Hypothalamus (tissue), 51 donors: ENCODE results near the gene CACNA1C.

ENCODE experiments used
- DNase-seq, 51 donors: peaks; one replicate each; lab custom pipeline; 2025; lab: John Stamatoyannopoulos, UW

Gene CACNA1C

DNA sequence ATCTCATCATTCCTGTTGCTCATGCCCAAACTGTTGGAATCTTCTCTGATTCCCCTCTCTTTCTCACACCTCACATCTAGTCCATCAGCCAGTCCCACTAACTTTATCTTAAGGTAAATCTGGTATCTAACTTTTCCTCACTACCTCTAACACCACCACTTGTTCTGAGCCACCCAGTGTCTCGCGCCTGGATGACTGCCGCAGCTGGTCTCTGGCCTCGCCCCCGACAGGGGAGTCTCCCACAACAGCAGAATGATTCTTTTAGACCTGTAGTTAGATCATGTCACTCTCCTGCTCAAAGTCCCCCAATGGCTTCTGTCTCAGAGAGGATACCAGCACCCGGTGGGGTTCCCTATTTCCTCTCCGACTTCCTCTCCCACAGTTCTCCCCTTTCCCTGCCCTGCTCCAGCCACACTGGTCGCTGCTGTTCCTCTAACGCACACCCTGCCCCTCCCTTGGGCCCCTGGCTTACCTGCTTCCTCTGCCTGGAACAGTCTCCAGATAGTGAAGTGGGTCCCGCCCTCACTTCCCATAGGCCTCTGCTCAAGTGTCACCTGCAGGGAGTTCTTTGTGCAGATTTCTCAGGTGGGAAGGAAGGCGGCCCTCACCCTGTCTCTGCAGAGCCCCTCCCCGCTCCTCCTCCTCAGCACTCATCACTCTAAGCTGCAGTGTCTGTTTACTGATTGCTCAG lies 403.5 kb downstream of the CACNA1C start:
- no peak for DNase-seq

DNA sequence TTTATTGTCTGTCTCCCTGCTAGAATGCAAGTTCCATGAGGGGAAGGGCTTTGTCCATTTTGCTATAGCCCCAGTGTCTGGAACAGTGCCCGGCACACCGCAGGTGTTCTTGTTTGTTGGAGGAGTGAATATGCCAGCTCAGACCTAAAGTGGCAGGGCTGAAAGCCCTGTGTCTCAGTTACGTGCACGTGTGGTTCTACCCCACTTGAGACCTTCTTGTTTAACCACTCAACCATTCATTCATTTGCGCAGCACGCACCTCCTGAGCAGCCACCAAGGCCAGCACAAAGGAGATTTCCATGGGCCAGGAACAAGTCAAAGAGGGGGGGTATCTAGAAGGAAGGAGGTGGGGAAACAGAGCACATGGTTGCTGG lies 404.0 kb downstream of the CACNA1C start:
- no peak for DNase-seq

DNA sequence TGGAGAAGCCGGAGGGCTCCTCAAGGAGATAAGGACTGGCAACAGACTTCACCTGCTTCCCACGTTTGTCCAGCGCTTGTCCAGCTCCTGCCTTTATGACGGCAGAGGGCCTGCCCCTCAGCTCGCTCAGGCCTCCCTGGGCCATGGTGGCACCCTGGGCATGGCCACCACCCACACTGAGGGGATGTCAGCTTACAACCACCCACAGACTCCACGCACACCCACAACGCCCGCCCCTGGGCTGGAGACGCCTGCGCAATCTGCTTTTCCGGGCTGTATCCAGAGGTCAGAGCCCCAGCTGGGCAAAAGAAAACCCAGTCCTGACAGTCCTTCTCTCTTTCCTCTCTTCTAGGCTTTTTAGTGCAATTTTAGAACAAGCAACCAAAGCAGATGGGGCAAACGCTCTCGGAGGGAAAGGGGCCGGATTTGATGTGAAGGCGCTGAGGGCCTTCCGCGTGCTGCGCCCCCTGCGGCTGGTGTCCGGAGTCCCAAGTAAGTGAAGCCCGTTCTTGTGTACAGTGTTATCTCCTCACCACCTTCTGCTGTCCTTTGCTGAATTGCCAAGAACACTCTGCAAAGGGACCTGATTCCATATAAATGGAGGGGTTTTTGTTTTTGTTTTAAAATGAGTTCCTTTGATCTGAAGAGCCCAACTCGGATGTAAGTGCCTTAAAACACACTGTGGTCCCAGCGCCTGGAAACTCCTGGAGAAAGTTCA lies 404.6 kb downstream of the CACNA1C start:
- DNase-seq: no peak

DNA sequence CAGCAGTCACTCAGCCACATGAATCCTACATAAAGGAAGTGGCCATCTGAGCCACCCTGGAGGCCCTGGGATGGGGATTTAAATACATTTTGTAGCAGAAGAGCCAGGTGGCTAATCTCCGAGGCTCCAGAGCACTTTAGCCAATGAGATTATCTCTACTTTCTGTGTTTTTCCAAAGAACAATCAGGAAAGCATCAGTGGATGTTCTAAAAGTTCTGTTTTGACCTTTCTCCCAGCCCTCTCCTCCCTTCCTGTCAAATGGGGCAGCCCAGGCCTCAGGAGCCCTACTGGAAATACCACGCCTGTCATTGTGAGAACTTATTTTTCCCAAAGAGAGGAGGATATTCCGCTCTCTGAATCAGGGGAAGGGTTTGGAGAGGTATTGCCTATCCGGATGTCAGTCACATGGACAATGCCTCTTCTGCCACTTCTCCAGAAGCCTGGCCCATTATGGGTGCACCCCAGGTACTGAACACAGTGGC lies 405.2 kb downstream of the CACNA1C start:
- DNase-seq: no peak

DNA sequence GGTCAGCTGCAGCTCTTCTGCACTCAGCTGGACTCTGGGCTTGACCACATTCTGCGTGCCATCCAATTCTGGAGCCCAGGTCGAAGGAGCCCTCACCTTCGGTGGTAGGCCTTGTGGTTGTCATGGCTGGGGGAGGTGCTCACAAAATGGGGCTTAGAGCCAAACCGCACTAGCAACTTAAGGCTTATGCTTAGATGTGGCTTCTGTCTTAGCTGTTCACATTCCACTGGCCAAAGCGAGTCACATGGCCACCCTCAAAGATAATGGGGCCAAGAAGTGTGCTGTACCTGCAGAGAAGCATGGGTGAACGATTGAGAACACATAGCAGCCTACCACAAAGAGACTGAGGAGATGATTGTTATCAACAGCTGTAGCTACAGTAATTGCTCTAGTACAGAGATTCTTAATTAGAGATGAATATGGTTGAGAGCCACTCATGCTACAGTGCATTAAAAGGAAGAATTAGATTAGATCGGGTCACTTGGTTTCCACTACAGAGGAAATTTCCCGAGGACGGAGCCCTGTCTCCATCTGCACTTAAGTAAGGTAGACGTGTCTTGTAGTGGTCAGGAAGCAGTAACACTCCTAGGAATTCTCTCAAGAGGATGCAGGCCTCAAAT lies 407.4 kb downstream of the CACNA1C start:
- no peak for DNase-seq

DNA sequence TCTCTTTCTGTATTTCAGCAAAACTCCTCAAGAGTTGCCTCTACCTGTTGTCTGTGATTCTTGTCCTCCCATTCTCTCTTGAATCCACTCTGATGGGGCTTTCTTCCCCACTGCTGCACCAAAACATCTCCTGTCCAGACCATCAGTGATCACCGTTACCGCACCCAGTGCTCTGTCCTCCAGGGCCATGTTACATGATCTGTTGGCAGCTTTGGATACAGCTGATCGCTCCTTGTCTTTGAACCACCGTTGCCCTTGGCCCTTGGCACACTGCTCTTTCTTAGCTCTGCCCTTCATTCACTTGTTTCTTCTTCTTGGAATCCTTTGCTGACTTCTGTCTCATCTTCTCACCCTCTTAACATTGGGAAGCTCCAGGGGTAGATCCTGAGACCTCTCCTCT lies 408.3 kb downstream of the CACNA1C start:
- DNase-seq: no peak

DNA sequence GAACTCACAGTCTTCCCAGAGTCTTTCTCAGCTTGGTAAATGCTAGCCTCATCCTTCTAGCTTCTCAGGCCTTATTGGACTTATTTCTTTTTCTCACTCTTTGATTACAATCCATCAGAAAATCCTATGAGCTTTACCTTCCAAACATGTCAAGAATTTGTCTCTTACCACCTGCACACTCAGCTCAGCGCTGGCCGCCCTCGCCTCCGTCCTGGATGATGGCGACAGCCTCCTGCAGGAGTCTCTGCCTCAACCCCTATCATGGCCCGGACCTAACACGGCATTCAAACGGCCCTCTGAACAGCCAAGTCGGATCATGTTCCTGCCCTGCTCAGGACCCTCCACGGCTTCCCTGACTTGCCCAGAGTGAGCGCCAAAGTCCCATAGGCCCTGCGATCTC lies 408.9 kb downstream of the CACNA1C start:
- DNase-seq: no peak

DNA sequence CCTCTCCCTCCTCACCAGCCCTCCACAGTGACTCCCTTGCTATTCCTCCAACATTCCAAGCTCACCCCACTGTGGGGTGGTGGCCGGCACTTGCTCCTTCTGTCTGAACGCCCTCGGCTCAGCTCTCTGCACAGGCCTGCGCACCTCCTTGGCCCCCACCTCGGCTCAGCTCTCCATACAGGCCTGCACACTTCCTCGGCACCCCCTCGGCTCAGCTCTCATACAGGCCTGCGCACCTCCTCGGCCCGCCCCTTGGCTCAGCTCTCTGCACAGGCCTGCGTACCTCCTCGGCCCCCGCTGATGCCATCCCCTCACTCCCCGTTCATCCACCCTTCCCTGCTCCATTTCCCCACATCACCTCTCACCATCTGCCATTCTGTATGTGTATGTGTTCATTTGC lies 409.3 kb downstream of the CACNA1C start:
- no peak for DNase-seq

DNA sequence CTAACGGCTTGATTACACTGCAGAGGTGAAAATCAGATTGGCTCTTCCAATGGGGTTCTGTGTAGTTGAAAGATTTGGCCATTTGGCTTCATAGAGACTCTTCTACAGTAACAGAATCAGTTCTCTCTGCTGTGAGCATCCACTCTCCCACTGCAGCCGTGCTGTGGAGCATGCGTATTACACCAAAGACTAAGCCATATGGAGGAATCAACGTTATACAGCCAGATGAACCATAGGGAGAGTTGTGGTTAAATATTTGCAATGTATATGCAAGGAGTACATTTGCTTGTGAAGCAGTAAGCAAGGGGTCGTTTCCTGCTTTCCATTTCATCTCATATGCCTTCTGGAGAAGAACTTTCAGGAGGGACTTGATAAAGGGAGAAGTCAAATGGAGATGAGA lies 410.9 kb downstream of the CACNA1C start:
- no peak for DNase-seq

DNA sequence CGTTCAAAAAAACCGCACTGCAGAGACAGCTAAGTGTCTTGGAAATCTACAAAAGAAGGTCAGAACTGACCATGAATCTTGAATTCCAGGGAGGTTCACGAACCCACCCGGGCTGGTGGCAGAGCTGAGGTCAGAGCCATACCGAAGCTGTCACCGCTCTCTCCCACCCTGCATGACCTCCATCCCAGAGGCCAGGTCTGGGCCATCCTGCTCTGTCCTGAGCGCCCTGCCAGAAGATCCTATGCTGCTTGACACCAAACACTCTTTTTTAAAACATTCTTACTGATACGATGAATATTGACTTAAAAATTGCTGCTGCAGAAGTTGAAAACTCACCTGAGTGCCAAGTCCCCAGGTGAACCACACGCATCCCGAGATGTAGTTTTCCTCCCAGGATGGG lies 412.9 kb downstream of the CACNA1C start:
- no peak for DNase-seq

DNA sequence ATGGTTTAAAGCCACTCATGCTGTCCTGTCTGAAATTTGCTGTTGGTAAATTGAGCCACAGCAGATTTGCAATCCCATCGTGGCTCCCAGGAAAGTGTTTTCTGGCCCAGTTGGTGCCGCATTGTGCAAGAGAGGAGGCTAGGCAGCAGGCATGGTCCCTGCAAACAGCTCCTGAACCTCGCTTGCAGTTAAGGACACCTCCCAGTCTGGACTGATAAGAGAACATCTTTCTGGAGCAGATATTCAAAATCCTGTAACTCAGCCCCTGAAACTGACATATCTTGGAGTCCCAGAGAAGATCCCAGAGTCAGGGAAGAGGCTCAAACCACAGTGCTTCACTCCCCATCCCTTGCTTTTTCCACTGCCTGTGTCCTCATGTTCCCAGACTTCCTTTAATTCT lies 413.4 kb downstream of the CACNA1C start:
- DNase-seq: no peak

DNA sequence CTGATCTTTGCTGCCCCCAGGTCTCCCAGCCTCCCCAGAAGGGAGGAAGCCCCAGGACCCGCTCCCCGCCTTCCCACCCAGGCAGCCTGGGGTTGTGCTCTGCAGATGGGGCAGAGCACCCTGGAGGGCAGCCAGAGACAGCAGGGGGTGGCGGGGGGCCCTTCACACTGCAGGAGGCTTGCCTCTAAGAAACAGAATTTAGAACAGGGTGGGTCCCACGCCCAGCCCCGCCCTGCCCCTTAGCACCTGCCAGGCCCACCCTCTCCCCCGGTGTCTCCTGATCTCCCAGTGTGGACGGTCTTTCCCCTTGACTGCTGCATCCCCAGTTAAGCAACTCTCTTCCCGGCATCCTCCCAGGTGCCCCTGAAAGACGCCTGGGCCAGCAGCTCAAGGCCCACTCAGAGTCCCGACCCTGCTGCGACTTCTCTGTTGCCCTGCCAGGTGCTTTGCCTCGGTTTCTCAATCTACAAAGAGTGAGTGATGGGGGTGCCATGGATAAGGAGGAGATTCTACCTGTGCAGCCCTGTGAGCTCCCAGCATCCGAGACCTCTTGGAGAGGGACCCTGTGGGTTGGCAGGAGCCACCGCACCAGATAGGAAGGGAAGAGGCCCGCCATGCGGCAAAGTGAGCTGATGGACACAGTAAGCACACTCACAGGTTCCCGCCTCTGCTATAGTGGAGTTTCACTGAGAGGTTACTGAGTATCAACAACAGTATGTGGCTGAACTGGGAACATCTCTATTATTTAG lies 414.8 kb downstream of the CACNA1C start:
- no peak for DNase-seq

DNA sequence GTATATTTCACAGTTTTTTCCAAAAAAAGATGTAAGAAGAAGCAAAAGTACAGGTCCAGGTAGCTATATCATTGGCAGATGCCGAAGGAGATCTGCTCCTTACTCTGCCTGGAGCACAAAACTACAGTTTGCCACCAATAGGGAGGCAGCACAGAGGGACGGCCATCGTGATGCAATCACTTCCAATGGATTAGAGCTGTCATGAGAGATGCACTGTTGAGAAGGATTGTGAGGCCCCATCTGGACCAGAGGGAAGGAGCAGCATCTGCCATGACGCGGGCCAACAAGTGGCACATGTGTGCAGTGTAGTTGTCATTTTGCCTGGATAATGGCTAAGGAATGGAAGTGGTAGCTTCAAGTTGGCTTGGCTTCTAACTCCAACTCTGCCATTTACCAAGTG lies 423.2 kb downstream of the CACNA1C start:
- no peak for DNase-seq

DNA sequence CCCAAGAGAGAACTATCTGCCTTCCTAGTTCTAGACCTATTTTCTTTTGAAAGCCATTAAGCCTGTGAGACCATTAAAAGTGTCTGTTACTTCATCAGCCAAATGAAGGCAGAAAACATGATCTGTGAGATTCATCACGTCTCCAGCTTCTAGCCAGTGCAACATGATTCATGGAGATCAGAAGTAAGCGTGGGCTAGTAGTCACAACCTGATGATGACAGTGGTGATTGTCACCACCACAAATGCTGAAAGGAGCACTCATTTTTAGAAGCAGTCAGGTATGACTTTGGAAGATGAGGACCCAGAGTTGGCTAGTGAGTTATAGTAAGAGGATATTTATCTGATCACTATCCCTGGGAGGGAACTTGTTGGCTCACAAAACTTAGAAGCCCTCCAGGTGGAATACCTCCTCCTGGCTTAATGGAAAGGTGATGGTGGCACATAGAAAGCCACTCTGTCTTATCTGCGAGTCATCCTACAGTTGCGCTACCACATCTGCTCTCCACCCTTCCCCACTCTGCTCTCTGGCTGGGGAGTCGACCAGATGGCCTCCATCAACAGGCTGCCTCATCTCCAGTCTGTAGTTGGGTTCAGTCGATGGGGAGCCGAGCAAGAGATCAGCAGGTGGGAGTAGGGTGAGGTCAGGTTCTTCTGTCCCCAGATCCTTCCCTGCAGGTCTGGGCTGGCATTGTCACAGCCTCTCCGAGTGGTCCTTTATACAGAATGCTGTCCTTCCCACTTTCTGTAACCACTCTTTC lies 424.4 kb downstream of the CACNA1C start:
- peak in 1 of 51 donors; percentile 15 for DNase-seq

DNA sequence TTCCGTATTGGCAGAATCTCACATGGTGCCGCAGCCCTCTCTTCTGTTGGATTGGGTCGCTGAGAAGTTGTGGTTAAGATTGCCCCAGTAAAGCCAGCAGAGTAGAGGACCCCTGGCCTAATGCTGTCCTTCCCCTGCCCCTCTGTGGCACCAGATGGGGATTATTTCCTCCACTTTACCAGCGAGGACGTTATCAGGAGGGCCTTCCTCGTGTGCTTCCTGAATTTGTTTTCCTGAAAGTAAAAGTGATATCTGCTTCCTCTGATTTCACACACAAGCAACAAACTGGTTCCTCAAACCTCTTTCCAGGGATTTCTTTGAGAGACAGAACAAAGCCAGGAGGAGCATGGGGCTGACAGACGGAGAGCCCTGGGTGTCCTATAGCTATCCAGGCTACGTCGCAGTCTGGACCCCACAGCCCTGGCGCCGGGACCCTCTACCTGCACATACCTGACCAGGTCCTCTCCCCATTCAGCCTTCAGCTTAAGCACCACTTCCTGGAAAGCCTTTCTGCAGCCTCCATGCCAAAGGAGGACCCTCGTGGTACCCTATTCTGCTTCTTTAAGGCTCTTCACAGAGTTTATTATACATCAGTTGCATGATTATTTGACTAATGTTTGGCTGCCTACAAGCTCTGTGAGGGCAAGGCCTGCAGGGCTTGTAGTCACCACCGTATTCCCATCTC lies 427.2 kb downstream of the CACNA1C start:
- no peak for DNase-seq

DNA sequence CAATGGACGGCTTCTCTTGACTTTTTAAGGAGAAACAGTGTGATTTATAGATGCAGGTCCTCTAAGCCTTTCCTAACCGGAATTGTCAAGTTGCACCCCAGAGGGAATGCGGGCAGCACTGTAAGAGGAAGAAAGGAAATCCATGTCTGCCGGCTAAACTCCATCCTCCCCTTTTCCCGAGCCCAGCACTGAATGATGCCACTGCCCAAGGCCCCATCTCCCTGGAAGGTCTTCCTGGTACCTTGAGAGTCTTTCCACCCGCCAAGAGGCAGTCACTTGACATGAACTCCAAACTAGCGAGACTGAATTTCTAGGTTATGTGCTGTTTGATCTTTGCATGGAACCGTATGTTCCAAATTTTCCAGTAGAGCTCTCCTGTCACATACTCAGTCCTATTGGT lies 428.6 kb downstream of the CACNA1C start:
- no peak for DNase-seq

DNA sequence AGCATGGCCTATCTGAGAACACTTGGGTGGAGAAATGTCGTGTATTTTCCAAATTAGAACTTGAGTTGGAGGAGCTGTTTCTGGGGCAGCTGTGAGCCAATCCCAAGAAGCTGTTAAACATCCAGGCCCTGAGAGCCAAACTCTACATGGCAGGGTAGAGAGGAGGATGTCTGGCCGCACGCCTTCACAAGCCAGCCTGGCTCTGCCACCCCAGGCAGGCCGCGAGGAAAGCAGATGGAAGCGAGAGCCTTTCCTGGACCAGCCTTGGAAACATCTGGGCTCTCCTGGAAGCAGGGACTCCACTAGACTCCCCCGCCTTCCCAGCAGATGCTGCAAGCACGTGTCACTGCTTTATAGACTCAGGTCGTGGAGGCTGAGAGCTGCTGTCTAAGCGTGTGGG lies 429.2 kb downstream of the CACNA1C start:
- DNase-seq: peak in 1 of 51 donors; percentile 50

DNA sequence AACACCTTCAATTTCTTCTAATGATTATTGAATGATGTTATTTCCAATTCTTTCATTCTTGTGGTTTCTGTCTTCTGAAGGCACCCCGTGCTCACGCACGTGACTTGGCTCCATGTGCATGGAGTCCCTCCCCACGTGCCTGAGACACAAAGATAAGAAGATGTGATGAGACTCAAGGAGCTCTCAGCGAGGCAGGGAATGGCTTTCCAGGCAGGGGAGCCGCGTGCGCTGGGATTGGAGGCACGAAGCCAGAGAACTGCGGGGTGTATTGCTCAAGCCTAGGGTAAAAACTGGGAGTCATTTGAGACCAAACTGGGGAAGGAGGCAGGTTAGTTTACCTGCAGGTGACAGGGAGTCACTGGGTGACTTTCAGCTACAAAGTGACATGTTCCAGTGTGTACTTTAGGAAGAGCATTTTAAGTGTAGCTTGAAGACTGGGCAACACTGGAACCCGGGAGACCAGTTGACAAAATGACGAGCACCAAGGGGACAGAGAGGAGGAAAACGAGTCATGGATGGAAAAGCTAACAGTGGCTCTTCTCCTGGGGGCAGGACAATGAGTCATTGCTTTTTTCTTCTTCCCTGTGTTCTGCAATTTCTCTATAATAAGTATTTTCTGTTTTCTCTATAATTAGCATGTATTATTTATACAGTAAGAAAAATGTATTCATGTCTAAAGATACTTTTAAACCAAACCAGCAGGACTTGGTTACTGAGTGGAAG lies 430.3 kb downstream of the CACNA1C start:
- DNase-seq: no peak

DNA sequence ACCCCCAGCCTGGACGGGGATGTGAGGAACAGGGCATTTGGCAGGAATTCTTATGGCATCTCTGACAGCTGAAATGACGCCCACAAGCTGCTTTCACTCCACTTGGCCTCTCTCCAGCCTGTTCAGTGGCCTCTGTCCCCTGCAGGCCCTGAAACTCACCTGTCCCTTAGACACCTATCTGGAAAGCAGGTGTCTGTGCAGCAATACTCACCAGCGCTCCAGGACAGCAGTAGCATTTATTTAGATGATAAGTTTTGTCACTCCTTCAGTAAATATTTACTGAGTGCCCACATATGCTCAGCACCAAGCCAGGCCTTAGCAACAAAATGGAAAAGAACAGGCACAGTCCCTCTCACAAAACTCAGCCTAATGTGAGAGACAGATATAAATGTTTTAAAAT lies 430.9 kb downstream of the CACNA1C start:
- no peak for DNase-seq
